Pancreas (tissue), 10 donors: Measurements from ENCODE around the gene SETDB1. TPM values are rescaled to one million over a fixed set of nuclear protein-coding genes. Genes with fewer than 3 reads are reported as not detected.

Source experiments
- ATAC-seq, 4 donors: fragments of 200-7000 bp; cut with Tn5 transposase; one replicate each; pipeline versions ENCODE4 v1.8.0 to v1.9.1; 2020; ENCODE audit warnings: mild to moderate bottlenecking in 4 of 4, moderate library complexity in 4 of 4
- DNase-seq, 6 donors: peaks; one replicate each; pipeline ENCODE4 v3.0.0-alpha.2; 2020
- FAIRE-seq: peaks from 2 replicates; lab custom pipeline; 2012; peaks lifted over from hg19 to GRCh38; lab: Jason Lieb, UNC
- H3K27ac ChIP-seq, 4 donors: fragments of 200-600 bp; sonication (generic); 1 replicate in 3 of 4; 2 replicates in 1 of 4; pipeline versions ENCODE4 v1.5.0 to v1.8.0; 2020
- H3K27me3 ChIP-seq, 4 donors: fragments of 200-600 bp; one replicate each; pipeline ENCODE4 v1.8.0; 2021
- H3K36me3 ChIP-seq, 3 donors: fragments of 200-600 bp; sonication (generic) in 1 of 3; one replicate each; pipeline versions ENCODE4 v1.5.0 to v1.8.0; 2020 to 2021
- H3K4me1 ChIP-seq, 3 donors: fragments of 200-600 bp; one replicate each; pipeline ENCODE4 v1.8.0; 2021
- H3K4me3 ChIP-seq, 4 donors: fragments of 200-600 bp; sonication (generic) in 2 of 4; one replicate each; pipeline versions ENCODE4 v1.5.0 to v1.8.0; 2020 to 2021
- H3K9me3 ChIP-seq, 4 donors: fragments of 200-600 bp; one replicate each; pipeline ENCODE4 v1.8.0; 2021
- whole genome bisulfite sequencing, 2 donors: extraction: QIAGEN DNeasy Blood & Tissue Kit; methylation state at CpG; one replicate each; pipeline ENCODE4 v1.1.7; 2013; 5-methylcytosine and 5-hydroxymethylcytosine counted together
- intact Hi-C, 3 donors: fragments of 100-400 bp; cut with DNase I; formaldehyde crosslinking; loops; one replicate each; pipeline versions ENCODE4 v1.11.1 to v1.14.2; 2022
- polyA plus RNA-seq, 2 donors: library from polyadenylated mRNA; stranded (reverse); fragments of 200-250 nt; gene quantifications; one replicate each; pipeline ENCODE4 v1.2.3, GENCODE V29; 2013
- total RNA-seq, 6 donors: library from RNA; stranded (reverse); fragmentation: NEBNext Ultra II Directional in 4 of 6; extraction: Animal tissue kit (Norgen Biotek cat#: 25700) in 4 of 6; gene quantifications; one replicate each; pipeline versions ENCODE4 v1.2.1 to v1.2.4, GENCODE V29; 2021 to 2023
- TF ChIP-seq, protein P1 (sequence below), 4 donors: fragments of 200-600 bp; sonication (generic) in 3 of 4; IDR thresholded peaks; one replicate each; pipeline versions ENCODE4 v1.5.0 to v1.8.0; 2021; ENCODE audit warnings: antibody characterized with exemption in 4 of 4
- donor health status: healthy with polysubstance abuse.
- donor health status: DM: no; HTN: no; CAD: no; lungs with moderate emphysema.
- donor health status: DM: no; HTN: no; CAD: no.
- donor health status: control.
- donor health status: control.
- donor health status: Bipolar disorder and iron deficiency.
- donor health status: DM: yes; HTN: yes; CAD: no.
- donor health status: DM: no; HTN: no; CAD: no.
- donor health status: DM: no; HTN: no; CAD: no.
- donor health status: DM: yes; HTN: yes; CAD: no.

Gene SETDB1
- total and polyA plus RNA-seq, 8 donors: 15.2 to 25.5 (median 20.9) TPM

DNA sequence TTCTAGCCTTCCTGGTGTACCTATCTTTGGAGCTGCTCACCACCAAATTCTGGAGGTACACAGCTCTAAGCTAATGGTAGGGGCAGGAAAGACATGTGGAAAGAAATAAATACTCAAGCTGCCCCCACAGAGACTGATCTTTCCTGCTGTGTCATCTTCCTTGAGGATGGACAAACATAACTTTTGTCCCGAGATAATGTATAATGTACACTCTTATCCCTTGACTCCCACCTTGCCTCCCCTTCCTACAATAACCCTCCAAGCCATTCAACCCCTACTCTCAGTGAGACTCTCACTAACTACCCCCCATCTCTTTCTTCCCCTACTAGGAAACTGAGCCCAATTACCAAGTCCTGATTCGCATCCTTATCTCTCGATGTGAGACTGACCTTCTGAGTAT, 68.1 kb downstream of the SETDB1 start:
- H3K9me3 ChIP-seq: no peaks in the 10 kb centered on the region
- ATAC-seq (no peak), FAIRE-seq (no peak), DNase-seq (no peak)
- no peaks in the 10 kb centered on the region for H3K27me3 ChIP-seq
- intact Hi-C loops: loop anchor here in 1 of 3 donors (10.0 kb wide), 1 partner anchor 179 kb away; no protein-coding TSS in a partner anchor
- no peak overlapping the region for H3K4me3 ChIP-seq
- WGBS, 2 donors: 56 to 59% methylated on average over 3 of the region's 3 CpGs
- no peak overlapping the region for H3K27ac ChIP-seq
- peaks cover 0 to 30% (median 15%) of the 10 kb centered on the region in 3 donors for H3K36me3 ChIP-seq
- TF ChIP-seq, protein P1, sequence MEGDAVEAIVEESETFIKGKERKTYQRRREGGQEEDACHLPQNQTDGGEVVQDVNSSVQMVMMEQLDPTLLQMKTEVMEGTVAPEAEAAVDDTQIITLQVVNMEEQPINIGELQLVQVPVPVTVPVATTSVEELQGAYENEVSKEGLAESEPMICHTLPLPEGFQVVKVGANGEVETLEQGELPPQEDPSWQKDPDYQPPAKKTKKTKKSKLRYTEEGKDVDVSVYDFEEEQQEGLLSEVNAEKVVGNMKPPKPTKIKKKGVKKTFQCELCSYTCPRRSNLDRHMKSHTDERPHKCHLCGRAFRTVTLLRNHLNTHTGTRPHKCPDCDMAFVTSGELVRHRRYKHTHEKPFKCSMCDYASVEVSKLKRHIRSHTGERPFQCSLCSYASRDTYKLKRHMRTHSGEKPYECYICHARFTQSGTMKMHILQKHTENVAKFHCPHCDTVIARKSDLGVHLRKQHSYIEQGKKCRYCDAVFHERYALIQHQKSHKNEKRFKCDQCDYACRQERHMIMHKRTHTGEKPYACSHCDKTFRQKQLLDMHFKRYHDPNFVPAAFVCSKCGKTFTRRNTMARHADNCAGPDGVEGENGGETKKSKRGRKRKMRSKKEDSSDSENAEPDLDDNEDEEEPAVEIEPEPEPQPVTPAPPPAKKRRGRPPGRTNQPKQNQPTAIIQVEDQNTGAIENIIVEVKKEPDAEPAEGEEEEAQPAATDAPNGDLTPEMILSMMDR (IDR thresholded peaks at IDR 0.05): no peak
- no peaks in the 10 kb centered on the region for H3K4me1 ChIP-seq

DNA sequence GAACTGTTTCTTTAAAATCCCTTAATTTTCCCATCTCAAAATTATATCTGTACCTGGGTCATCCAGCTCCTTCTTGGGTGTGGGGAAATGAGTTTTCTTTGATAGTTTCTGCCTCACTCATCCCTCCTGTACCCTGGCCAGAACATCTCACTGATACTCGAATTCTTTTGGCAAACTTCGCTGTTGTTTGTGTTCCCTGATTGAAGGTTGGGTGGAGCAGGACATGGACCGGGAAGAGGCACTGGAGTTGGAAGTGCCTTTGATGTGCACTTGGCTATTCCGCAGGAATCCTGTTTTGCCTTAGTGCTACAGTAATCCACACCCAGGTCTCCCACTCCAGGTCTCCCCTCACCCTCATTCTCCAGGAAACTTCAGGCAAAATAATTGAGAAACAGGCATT, 69.3 kb downstream of the SETDB1 start:
- TF ChIP-seq, protein P1 (IDR thresholded peaks at IDR 0.05): no peak
- FAIRE-seq (no peak), ATAC-seq (no peak), DNase-seq (no peak)
- H3K9me3 ChIP-seq: no peaks in the 10 kb centered on the region
- H3K4me3 ChIP-seq: no peak overlapping the region
- peaks cover 0 to 39% (median 21%) of the 10 kb centered on the region in 3 donors for H3K36me3 ChIP-seq
- no peaks in the 10 kb centered on the region for H3K4me1 ChIP-seq
- no peak overlapping the region for H3K27ac ChIP-seq
- WGBS, 2 donors: 58 to 62% methylated on average over 4 of the region's 4 CpGs
- intact Hi-C loops: loop anchor here in 1 of 3 donors (10.0 kb wide), 1 partner anchor 181 kb away; no protein-coding TSS in a partner anchor
- no peaks in the 10 kb centered on the region for H3K27me3 ChIP-seq

DNA sequence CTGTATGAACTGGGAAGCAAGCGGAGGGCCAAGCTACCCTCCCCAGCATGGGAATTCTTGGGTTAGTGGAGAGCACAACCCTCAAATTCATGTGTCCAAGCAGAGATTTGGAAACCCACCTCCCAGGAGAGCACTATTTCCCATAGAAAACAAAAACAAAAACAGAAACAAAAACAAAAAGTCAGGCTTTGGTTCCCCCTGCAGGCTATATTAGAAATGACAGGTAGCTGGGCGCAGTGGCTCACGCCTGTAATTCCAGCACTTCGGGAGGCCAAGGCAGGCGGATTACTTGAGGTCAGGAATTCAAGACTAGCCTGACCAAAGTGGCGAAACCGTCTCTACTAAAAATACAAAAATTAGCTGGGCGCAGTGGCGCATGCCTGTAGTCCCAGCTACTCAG, 69.7 kb downstream of the SETDB1 start:
- no peaks in the 10 kb centered on the region for H3K27me3 ChIP-seq
- intact Hi-C loops: loop anchor here in 1 of 3 donors (10.0 kb wide), 1 partner anchor 181 kb away; no protein-coding TSS in a partner anchor
- H3K9me3 ChIP-seq: no peaks in the 10 kb centered on the region
- DNase-seq: peak in 1 of 6 donors; percentile 43
- H3K36me3 ChIP-seq: peaks cover 0 to 44% (median 21%) of the 10 kb centered on the region in 3 donors
- H3K4me3 ChIP-seq: no peak overlapping the region
- WGBS, 2 donors: 45 to 54% methylated on average over 9 of the region's 9 CpGs
- TF ChIP-seq, protein P1 (IDR thresholded peaks at IDR 0.05): peak; percentile 67 to 87 (median 75)
- ATAC-seq: peak in 3 of 4 donors; percentile 58 to 79 (median 72)
- H3K27ac ChIP-seq: no peak overlapping the region
- no peak for FAIRE-seq
- no peaks in the 10 kb centered on the region for H3K4me1 ChIP-seq

DNA sequence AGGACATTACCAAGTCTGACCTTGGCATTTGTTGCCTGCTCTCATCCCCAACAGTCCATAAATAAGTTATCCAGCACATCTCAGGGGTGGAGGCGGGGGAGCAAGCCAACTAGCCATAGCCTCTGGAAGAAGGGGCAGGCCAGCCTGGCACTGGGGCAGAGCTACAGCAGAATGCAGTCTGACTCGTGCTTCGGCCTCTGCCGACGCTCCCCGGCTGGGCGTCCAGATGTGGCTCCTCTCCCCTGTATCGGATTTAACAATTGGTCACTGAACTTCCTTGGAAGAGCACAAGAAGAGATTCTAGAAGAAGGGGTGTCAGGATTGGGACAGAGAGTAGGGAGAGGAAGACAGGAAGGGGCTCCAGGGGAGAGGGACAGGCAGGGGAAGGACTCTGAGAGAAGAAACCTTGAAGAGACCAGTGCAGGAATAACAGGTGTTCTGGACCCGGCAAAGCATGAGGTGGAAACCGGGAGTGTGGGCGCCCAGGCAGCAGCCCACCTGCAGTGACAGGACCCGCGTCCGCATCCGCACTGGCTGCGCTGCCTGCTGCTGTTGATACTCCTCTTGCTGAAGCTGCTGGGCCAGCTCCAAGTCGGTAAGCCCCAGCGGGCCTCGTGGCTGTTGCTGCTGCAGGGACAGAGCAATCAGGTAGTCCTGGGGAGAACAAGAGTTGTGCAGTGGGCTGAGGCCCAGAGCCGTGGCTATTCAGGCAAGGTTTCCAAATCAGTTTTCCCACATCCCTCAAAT, 71.1 kb downstream of the SETDB1 start:
- WGBS, 2 donors: 84 to 85% methylated on average over 20 of the region's 20 CpGs
- Histone ChIP-seq H3K9me3 (no peaks in the 10 kb centered on the region), H3K4me3 (no peak overlapping the region), H3K27me3 (no peaks in the 10 kb centered on the region), H3K27ac (no peak overlapping the region), H3K4me1 (peaks cover 0 to 2% (median 0%) of the 10 kb centered on the region in 3 donors), H3K36me3 (peaks cover 0 to 56% (median 26%) of the 10 kb centered on the region in 3 donors)
- intact Hi-C loops: loop anchor here in 1 of 3 donors (10.0 kb wide), 1 partner anchor 182 kb away; no protein-coding TSS in a partner anchor
- ATAC-seq (no peak), FAIRE-seq (no peak), DNase-seq (no peak)
- TF ChIP-seq, protein P1 (IDR thresholded peaks at IDR 0.05): no peak
